HG02938 (cell line): ENCODE results near the gene ALDH6A1.
"Not testable (repeated sequence)": the region's sequence is repeated elsewhere in the genome, so short reads cannot be mapped to it uniquely, and the experiment has no call there.

Experiments used
- ATAC-seq: cut with Tn5 transposase; IDR thresholded peaks from one replicate; pipeline ENCODE4 v1.9.1; 2021; ENCODE audit warnings: mild to moderate bottlenecking, moderate library complexity; ENCODE audit not compliant: unreplicated experiment

ALDH6A1 gene

GRCh38 chr14:74084277-74085046 lies at the start of gene ALDH6A1, which contains the start of gene LIN52:
Gene ALDH6A1, minus strand, starts transcription at chr14:74084453. Its CDS starts 59 bp downstream, at chr14:74084394.
Gene LIN52, plus strand, starts transcription at chr14:74084956. Its CDS starts 19 bp downstream, at chr14:74084975.
- peak; percentile 93 for ATAC-seq

DNA sequence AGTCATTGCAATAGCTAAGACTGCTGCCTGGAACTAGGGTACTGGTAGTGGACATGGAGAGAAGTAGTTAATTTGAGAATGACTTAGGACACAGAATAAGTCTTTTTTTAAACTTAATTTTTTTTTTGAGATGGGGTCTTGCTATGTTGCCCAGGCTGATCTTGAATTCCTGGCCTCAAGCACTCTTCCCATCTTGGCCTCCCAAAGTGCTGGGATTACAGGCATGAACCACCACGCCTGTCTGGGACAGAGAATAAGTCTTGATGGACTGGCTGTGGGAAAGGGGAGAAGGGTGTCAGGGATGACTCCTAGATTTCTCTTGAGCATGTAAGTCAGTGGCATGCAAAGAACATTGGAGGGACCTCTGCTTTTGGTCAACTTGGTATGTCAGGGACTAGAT lies 43.4 kb upstream of the ALDH6A1 start:
- ATAC-seq = no peak

DNA sequence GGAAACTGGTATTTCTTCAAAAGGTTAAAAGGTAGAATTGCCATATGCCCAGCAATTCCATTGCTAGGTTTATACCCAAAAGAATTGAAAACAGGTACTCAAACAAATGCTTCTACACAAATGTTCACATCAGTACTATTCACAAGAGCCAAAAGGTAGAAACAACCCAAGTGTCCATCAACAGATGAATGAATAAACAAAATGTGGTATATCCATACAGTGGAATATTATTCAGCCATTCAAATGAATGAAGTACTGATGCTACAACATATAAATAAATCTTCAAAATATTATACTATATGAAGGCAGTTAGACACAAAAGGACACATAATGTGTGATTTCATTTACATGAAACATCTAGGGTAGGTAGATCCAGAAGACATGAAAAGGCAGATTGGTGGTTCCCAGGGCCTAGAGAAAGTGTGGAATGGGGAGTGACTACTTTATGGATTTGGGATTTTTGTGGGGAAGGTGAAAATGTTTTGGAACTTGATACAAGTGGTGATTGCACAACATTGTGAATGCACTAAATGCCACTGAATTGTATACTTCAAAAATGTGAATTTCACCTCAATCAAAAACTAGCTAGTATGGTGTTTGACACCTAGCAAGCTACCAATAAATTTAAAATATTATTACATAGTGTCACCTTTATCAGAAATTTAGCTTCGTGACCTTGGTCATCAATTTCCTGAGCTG lies 42.2 kb upstream of the ALDH6A1 start:
- no peak for ATAC-seq

DNA sequence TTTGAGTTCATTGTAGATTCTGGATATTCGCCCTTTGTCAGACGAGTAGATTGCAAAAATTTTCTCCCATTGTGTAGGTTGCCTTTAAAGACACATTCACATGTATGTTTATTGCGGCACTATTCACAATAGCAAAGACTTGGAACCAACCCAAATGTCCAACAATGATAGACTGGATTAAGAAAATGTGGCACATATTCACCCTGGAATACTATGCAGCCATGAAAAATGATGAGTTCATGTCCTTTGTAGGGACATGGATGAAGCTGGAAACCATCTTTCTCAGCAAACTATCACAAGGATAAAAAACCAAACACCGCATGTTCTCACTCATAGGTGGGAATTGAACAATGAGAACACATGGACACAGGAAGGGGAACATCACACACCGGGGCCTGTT lies 41.2 kb upstream of the ALDH6A1 start:
- ATAC-seq = not testable (repeated sequence)

GRCh38 chr14:74111395-74112216 lies 27.4 kb upstream of the ALDH6A1 start:
- ATAC-seq = not testable (repeated sequence)

GRCh38 chr14:74109369-74109768 lies 25.1 kb upstream of the ALDH6A1 start:
- ATAC-seq = no peak

- ATAC-seq = no peak
These were observed 21.1 kb upstream of the ALDH6A1 start for GRCh38 chr14:74105381-74105780.

- ATAC-seq = no peak
These were observed 5.2 kb upstream of the ALDH6A1 start for GRCh38 chr14:74089251-74090020.

DNA sequence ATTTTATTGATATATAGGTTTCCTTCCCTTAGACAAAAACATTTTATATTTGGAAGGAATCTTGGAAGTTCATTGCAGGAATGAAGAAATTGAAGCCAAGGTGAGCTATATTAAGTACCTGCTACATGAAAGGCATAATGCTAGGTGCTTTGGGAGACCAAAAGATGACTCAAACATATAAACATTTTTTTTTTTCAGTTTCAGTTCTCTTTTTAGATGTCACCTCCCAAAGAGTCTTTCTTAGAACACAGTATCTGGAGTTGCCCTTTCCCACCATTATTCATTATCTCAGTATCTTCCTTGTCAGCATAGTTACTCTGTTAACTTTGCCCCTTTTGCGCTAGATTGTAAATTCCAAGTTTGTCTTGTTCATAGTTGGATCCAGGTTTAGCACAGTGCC lies 1.6 kb upstream of the ALDH6A1 start:
- ATAC-seq = no peak

DNA sequence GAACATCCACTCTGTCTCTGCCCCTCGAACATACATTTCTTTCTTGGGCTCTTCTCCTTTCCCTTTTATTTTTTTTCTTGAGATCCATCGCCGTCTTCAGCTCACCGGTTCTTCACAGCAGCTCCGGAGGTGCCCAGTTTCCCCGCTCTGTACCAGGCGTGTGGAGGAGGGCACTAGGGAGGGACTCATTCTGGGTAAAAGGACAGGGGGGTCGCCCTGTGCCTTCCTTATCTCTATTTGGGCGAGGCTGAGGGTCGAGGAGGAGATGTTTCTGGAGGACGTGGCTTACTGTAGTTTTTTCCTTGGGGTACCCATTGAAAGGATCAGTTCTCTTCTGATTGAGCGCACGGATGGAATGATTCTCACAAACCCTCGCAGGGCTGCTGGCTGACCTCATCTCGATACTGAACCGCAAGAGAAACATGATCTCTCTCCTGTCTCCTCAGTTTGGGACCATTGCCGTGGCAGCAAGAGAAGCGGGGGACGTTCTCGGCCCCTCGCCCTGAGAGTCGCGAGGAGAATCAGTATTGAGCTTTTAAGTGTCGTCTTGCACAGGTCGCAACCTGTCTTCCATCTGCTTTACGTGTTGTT lies 889 bp upstream of the ALDH6A1 start:
- peak; percentile 3 for ATAC-seq

GRCh38 chr14:74083784-74084276 lies 423 bp downstream of the ALDH6A1 start:
- peak; percentile 9 for ATAC-seq

DNA sequence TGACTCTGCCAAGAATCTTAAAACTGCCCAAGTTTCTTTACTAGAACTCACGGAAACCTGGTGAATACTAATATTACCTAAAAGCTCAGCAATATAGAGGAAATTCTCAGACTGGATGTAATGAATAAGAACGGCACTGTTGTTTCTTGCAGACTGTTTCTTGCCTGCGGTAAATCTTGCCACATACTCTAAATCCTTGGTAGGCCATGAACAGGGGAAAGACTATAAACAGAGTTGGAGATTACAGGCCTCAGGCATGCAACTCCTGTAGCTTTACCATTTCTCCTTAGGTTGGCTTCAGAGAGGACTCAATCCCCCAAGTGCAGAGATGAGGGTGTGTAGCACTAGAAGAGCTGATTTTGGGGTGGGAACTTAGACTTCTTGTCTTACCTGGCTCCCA lies 1.1 kb downstream of the ALDH6A1 start:
- ATAC-seq = no peak

DNA sequence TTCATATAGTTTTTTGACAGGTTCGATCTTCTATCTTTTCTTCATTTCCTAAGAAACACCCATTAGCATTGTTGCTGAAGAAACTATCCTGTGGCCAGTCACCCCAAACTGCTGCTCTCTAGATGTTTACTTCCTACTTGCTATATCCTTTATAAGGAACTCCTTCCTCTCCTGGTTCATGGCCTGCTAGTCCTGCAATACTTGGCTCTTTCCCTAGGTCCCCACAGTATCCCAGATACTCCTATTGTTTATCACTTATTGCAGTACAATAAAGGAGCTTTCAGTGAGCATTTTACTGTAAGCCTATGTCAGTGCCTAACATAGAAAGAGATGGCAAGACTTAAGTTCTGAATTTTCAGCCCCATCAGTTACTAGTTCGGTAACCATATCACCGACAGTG lies 2.8 kb downstream of the ALDH6A1 start:
- ATAC-seq = no peak

DNA sequence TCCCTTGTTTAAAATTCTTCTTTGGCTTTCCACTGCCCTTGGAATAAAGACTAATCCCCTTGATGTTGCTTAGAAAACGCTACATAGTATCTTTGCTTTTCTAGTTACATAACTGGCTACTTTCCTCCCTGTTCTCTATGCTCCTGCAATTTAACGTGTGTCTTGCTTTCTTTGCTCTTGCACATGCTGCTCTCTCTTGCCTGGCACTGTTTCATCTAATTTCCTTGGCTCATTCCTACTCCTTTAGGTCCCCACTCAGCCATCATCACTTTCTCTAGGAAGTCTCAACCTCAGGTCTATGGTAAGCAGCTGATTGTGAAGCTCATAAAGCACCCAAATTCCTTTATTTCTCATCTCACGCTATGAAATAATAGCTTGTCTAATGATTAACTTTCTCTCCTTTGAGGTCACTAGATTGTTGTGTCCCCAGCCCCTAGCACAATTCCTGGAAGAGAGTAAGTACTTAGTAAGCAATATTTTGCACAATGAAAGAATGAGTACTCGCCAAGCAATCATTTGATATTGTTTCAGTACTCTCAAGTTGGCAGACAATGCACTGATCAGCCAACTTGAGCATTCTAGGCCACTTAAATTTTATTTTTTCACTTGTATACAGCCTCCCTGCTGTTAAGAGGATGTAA lies 3.3 kb downstream of the ALDH6A1 start:
- no peak for ATAC-seq

DNA sequence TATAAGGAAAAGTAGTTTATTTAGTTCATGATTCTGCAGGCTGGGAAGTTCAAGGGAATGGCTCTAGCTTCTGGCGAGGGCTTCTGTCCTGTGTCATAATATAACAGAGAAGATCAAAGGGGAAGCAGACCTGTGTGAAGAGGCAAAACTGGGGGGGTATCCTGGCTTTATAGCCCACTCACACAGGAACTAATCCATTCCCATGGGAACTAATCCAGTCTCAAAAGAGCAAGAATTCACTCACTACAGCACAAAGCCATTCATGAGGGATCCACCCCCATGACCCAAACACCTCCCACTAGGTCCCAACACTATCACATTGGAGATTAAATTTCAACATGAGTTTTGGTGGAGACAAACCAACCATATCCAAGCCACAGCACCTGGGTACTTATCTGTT lies 6.9 kb downstream of the ALDH6A1 start:
- ATAC-seq = no peak

DNA sequence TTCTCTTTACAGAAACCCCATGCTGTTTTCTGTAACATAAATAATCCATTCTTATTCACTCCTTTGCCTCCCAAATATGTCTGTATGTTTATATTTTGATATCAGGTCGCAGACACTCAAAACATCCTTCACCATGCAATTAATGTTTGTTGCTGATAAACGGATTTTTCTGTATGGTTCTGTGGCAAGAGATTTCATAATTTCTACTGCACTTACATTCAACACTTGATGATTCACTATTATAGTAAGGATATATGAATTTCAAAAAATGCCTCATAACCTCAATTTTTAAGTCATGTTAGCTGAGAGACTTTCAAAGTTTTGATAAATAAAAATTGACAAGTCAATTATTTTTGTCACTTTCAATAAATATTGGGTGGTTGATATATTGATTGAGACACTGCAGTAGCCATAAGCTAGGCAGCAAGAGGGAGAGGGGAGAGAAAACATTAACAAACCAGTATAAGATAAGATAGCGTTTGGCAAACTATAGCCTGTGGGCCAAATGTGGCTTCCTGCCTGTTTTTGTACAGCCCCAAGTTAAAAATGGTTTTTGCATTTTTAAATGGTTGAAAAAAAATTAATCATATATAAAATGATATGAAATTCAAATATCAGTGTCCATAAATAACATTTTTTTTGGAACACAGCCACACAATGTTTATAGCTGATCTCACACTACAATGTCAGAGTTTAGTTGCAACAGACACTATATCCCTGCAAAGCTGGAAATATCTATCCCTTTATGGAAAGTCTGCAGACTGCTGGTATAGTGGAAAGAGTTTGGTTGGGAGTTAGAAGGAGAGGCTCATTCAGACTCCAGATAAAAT lies 18.3 kb downstream of the ALDH6A1 start:
- no peak for ATAC-seq

DNA sequence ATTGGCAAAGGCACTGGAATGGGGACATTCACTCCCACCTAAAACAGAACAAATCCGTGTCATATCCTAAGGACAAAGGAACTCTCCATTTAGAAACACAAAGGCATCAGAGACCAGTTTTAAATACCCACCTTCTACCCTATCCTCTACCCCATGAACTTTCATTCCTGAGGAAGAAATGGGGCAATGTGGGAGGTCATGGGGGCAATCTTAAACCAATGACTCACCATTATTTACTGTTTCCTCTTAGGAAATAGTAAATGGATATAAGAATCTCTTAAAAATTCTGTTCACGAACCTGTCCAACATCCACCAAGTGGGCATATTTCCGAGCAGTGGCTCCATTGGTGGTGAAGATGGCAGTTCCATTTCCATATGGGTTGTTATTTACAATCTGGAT lies 19.4 kb downstream of the ALDH6A1 start:
- no peak for ATAC-seq

- no peak for ATAC-seq
These were observed 19.8 kb downstream of the ALDH6A1 start for GRCh38 chr14:74064426-74064825.

DNA sequence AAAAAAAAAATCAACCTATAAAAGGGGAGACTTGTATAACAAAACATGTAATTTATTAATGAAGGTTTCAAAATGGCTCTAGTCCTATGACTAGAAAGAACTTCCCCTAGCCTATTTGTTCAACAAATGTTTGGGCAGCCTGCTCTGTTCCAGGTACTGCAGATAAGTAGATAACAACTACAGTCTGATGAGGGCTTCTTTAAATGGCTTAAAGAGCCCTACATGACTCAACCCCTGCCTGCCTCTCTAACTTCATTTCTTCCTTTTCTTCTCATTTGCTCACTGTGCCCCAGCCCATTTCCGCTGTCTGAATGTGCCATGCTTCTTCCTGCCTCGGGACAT lies 21.5 kb downstream of the ALDH6A1 start:
- no peak for ATAC-seq
